K562 (cell line): Measurements from ENCODE around the gene ABCC10. TPM values are rescaled to one million over a fixed set of nuclear protein-coding genes. Genes with fewer than 3 reads are reported as not detected.
"Not testable (repeated sequence)": the region's sequence is repeated elsewhere in the genome, so short reads cannot be mapped to it uniquely, and the experiment has no call there.

ENCODE experiments used
- ATAC-seq: fragments of 200-7000 bp; cut with Tn5 transposase; 3 replicates; pipeline ENCODE4 v1.9.1; 2020; ENCODE audit warnings: moderate library complexity
- BruUV-seq: library from RNA; stranded (reverse); fragments of 400-500 nt; replicated peaks from 2 replicates; lab custom pipeline; 2021; lab: Mats Ljungman, UMichigan
- CTCF ChIA-PET: fragments of 300-600 bp; formaldehyde crosslinking; extraction: SDS; loops from one replicate; lab custom pipeline; 2021; ENCODE audit warnings: low intra/inter-chr PET ratio; lab: Yijun Ruan, JAX
- POLR2A ChIA-PET: fragments of 300-600, 350-650 bp; sonication (Branson Sonifier 250); formaldehyde crosslinking; extraction: SDS; loops from one replicate; lab custom pipeline; 2021; ENCODE audit warnings: antibody characterized with exemption, inconsistent platforms; lab: Yijun Ruan, JAX
- DNase-seq, 4 experiments: peaks; one replicate each; pipeline versions ENCODE4 v3.0.0 to v3.0.0-alpha.2; 2011 to 2018; ENCODE audit warnings: low spot score in 3 of 4, mixed read lengths in 3 of 4; ENCODE audit errors: extremely low read depth in 1 of 4
- FAIRE-seq: peaks from 2 replicates; lab custom pipeline; 2011; peaks lifted over from hg19 to GRCh38; lab: Jason Lieb, UNC
- H2AFZ ChIP-seq: 2 replicates; pipeline ENCODE4 v1.6.0; 2011; ENCODE audit warnings: low read depth, low read length, control low read depth, inconsistent platforms
- H3K27ac ChIP-seq: fragments of 200-600 bp; 3 replicates; pipeline ENCODE4 v1.8.0; 2011; ENCODE audit warnings: low read depth, mild to moderate bottlenecking, control low read depth, inconsistent platforms, low read length, moderate library complexity, mixed read lengths; ENCODE audit errors: extremely low read depth
- H3K27me3 ChIP-seq, 2 experiments: fragments of 300-600 bp in 1 of 2; 2 replicates in 1 of 2; 3 replicates in 1 of 2; pipeline versions ENCODE4 v1.6.0 to v1.8.0; 2011; ENCODE audit warnings: inconsistent platforms in 2 of 2, low read length in 2 of 2, mild to moderate bottlenecking in 1 of 2, mixed read lengths in 1 of 2, moderate library complexity in 1 of 2; ENCODE audit not compliant: control insufficient read depth in 2 of 2, insufficient read depth in 2 of 2
- H3K36me3 ChIP-seq: fragments of 300-600 bp; 3 replicates; pipeline ENCODE4 v1.8.0; 2011; ENCODE audit warnings: mild to moderate bottlenecking, low read length, inconsistent platforms; ENCODE audit not compliant: control insufficient read depth, insufficient read depth
- H3K4me1 ChIP-seq, 2 experiments: fragments of 200-600 bp in 1 of 2; replicated peaks in 1 of 2; 2 replicates in 1 of 2; 3 replicates in 1 of 2; pipeline versions ENCODE4 v1.5.1 to v1.8.0; 2011; ENCODE audit warnings: inconsistent platforms in 2 of 2, low read length in 2 of 2, mild to moderate bottlenecking in 1 of 2, mixed read lengths in 1 of 2, moderate library complexity in 1 of 2; ENCODE audit not compliant: control insufficient read depth in 2 of 2, insufficient read depth in 2 of 2
- H3K4me2 ChIP-seq: 2 replicates; pipeline ENCODE4 v1.6.1; 2011; ENCODE audit warnings: low read length, control low read depth, inconsistent platforms, mixed read lengths; ENCODE audit not compliant: insufficient read depth
- H3K4me3 ChIP-seq: fragments of 200-600 bp; sonication (generic), shearing (Covaris generic); 2 replicates; pipeline ENCODE4 v1.5.1; 2016; ENCODE audit warnings: control low read depth, inconsistent platforms
- H3K79me2 ChIP-seq: fragments of 200-600 bp; 3 replicates; pipeline ENCODE4 v1.8.0; 2011; ENCODE audit warnings: low read length, inconsistent platforms; ENCODE audit not compliant: control insufficient read depth, insufficient read depth
- H3K9ac ChIP-seq, 2 experiments: 2 replicates each; pipeline versions ENCODE4 v1.6.0 to v1.6.1; 2011; ENCODE audit warnings: low read depth in 2 of 2, low read length in 2 of 2, control low read depth in 1 of 2, inconsistent platforms in 1 of 2, mild to moderate bottlenecking in 1 of 2, mixed read lengths in 1 of 2; ENCODE audit not compliant: insufficient read depth in 1 of 2
- H3K9me1 ChIP-seq: one replicate; pipeline ENCODE4 v1.6.0; 2011; ENCODE audit warnings: inconsistent platforms, mild to moderate bottlenecking, low read length, moderate library complexity; ENCODE audit not compliant: control insufficient read depth, insufficient read depth
- H3K9me3 ChIP-seq: replicated peaks from 2 replicates; pipeline ENCODE4 v1.5.1; 2011; ENCODE audit warnings: low read depth, low read length, inconsistent platforms; ENCODE audit not compliant: control insufficient read depth, insufficient read depth
- H4K20me1 ChIP-seq: replicated peaks from 2 replicates; pipeline ENCODE4 v1.6.1; 2011; ENCODE audit warnings: low read length, inconsistent platforms, mixed read lengths; ENCODE audit not compliant: control insufficient read depth, insufficient read depth
- C11orf30 ChIP-seq: fragments of 450-650 bp; IDR thresholded peaks from 2 replicates; pipeline ENCODE4 v1.6.1; 2016; ENCODE audit warnings: low read depth, mild to moderate bottlenecking
- CBFA2T2 ChIP-seq: fragments of 450-650 bp; conservative IDR thresholded peaks from 2 replicates; pipeline ENCODE4 v1.6.1; 2017; ENCODE audit warnings: mild to moderate bottlenecking
- CXXC5 ChIP-seq: fragments of 250-450 bp; sonication (Bioruptor Pico); IDR thresholded peaks from 2 replicates; pipeline ENCODE4 v1.8.0; 2022; ENCODE audit warnings: inconsistent platforms, mild to moderate bottlenecking, moderate library complexity
- ETS1 ChIP-seq: conservative IDR thresholded peaks from 2 replicates; pipeline ENCODE4 v1.6.1; 2011; ENCODE audit warnings: low read depth, mild to moderate bottlenecking, low read length; ENCODE audit not compliant: control insufficient read depth
- LEF1 ChIP-seq: fragments of 450-650 bp; IDR thresholded peaks from 2 replicates; pipeline ENCODE4 v1.6.1; 2016; ENCODE audit warnings: mild to moderate bottlenecking
- MTA2 ChIP-seq: fragments of 450-650 bp; IDR thresholded peaks from 2 replicates; pipeline ENCODE4 v1.6.1; 2016; ENCODE audit warnings: low read depth
- NR2F6 ChIP-seq: fragments of 450-650 bp; formaldehyde crosslinking; IDR thresholded peaks from 2 replicates; pipeline ENCODE4 v1.4.0; 2020; ENCODE audit warnings: mild to moderate bottlenecking
- NRF1 ChIP-seq, 2 experiments: fragments of 450-650 bp; IDR thresholded peaks in 1 of 2; conservative IDR thresholded peaks in 1 of 2; 2 replicates each; pipeline ENCODE4 v1.6.1; 2014; ENCODE audit warnings: mild to moderate bottlenecking in 2 of 2
- PHF21A ChIP-seq: fragments of 450-650 bp; IDR thresholded peaks from 2 replicates; pipeline ENCODE4 v1.6.1; 2017; ENCODE audit warnings: low read depth, borderline replicate concordance
- SMARCA5 ChIP-seq: fragments of 450-650 bp; IDR thresholded peaks from 2 replicates; pipeline ENCODE4 v1.6.1; 2016
- TBL1XR1 ChIP-seq, 2 experiments: IDR thresholded peaks; 2 replicates each; pipeline ENCODE4 v1.6.1; 2012; ENCODE audit warnings: improper control_type of control experiment in 2 of 2, low read length in 2 of 2, mild to moderate bottlenecking in 1 of 2
- TEAD4 ChIP-seq, 2 experiments: sonication (generic) in 1 of 2; formaldehyde crosslinking in 1 of 2; IDR thresholded peaks; 2 replicates each; pipeline versions ENCODE4 v1.6.1 to v1.8.0; 2012 to 2022; ENCODE audit warnings: borderline replicate concordance in 1 of 2, inconsistent platforms in 1 of 2, low read length in 1 of 2, mild to moderate bottlenecking in 1 of 2, missing genetic modification reagents in 1 of 2
- WGBS: fragments of 100-300 bp; shearing (Covaris generic); methylation state at CpG from one replicate; pipeline ENCODE4 v1.1.6; 2016; ENCODE audit warnings: low coverage, mixed read lengths; ENCODE audit not compliant: insufficient coverage; ENCODE audit errors: missing lambda C conversion rate; 5-methylcytosine and 5-hydroxymethylcytosine counted together
- in situ Hi-C: fragments of 300-500 bp; cut with MboI; formaldehyde crosslinking; loops from 4 replicates; pipeline ENCODE4 v1.15.0; 2018; ENCODE audit warnings: inconsistent platforms, mixed read lengths
- intact Hi-C: fragments of 100-400 bp; cut with micrococcal nuclease; formaldehyde crosslinking; loops from 2 replicates; pipeline ENCODE4 v1.14.2; 2022
- polyA plus RNA-seq, 8 experiments: library from polyadenylated mRNA; depleted of rRNA in 4 of 8; stranded (reverse) in 5 of 8; unstranded in 3 of 8; fragments of >200 nt; fragmentation: Nextera tagmentation in 2 of 8; fragmentation: Illumina TruSeq in 1 of 8; extraction: Ambion mirVana in 2 of 8; extraction: Trizol in 1 of 8; gene quantifications; 2 replicates each; pipeline versions ENCODE4 v1.2.1 to v1.2.3, GENCODE V29; 2011 to 2014; ENCODE audit warnings: inconsistent platforms in 1 of 8, missing spikeins in 1 of 8
- total RNA-seq, 7 experiments: library from RNA; depleted of rRNA in 6 of 7; stranded (reverse); fragments of >200 nt in 6 of 7; fragmentation: Illumina TruSeq in 2 of 7; extraction: Trizol in 2 of 7; gene quantifications; 2 replicates each; pipeline versions ENCODE4 v1.2.1 to v1.2.3, GENCODE V29; 2011 to 2021; ENCODE audit warnings: low replicate concordance in 1 of 7

Gene ABCC10
- total and polyA plus RNA-seq, 9 of the 15 experiments (the other 6 are each of a cell fraction or from before 2014, with no cell fraction given) = 2.4 to 29.1 (median 13.7) TPM

- H3K36me3 ChIP-seq; in situ Hi-C loops; H3K9me1 ChIP-seq; H3K9me3 ChIP-seq; H3K27ac ChIP-seq; H3K4me3 ChIP-seq; H4K20me1 ChIP-seq; intact Hi-C loops; H3K79me2 ChIP-seq; BruUV-seq; TF ChIP-seq TEAD4 (CRISPR knock-in tag; IDR thresholded peaks at IDR 0.05; ENCODE audit: borderline replicate concordance): not testable (repeated sequence)
- H2AFZ ChIP-seq = peak overlapping the region; percentile 52
- FAIRE-seq (peak; percentile 65), ATAC-seq (peak; percentile 53), DNase-seq (peak; percentile 38 to 57 (median 46))
- ChIA-PET CTCF (interaction anchor here (0.7 kb wide), 1 partner anchor 761 kb away, joined by 3 read pairs; no protein-coding TSS in a partner anchor), POLR2A (interaction anchor here (1.0 to 3.0 kb wide), 5 partner anchors 8 to 506 kb away, joined by 3 to 18 read pairs (median 9); no protein-coding TSS in a partner anchor)
- H3K27me3 ChIP-seq = peaks cover 2 to 12% of the 10 kb centered on the region in 2 experiments; a peak in 4 of 5 replicates
- H3K4me1 ChIP-seq = peaks cover 12 to 28% of the 10 kb centered on the region in 2 experiments
- H3K4me2 ChIP-seq = peak overlapping the region; percentile 55
- H3K9ac ChIP-seq = peak overlapping the region in 1 of 2 experiments; percentile 76; a peak in 1 of 4 replicates
- WGBS = 5% methylated on average over 10 of the region's 10 CpGs
- 0 out of 2 replicates have a peak, but pooled peaks have one; percentile 25 for TF ChIP-seq ETS1
- 0 out of 2 replicates have a peak, but pooled peaks have one; percentile 24 for TF ChIP-seq PHF21A
- TF ChIP-seq CBFA2T2 = peak; percentile 54; the same call in 1 of the 2 replicates
- TF ChIP-seq LEF1 = peak; percentile 34; the same call in 1 of the 2 replicates
- TF ChIP-seq MTA2 = peak; percentile 43
- TF ChIP-seq SMARCA5 = 0 out of 2 replicates have a peak, but pooled peaks have one; percentile 69
- TF ChIP-seq NR2F6 (CRISPR knock-in tag) = peak; percentile 71; the same call in 1 of the 2 replicates
- peak; percentile 71 for TF ChIP-seq TEAD4 (IDR thresholded peaks at IDR 0.05; ENCODE audit: low read length)
- peak; percentile 89 for TF ChIP-seq C11orf30
- peak; percentile 21 to 26; a peak in 2 of 4 replicates for TF ChIP-seq NRF1 (conservative IDR thresholded peaks at IDR 0.05 in 1 of 2, IDR thresholded peaks at IDR 0.05 in 1 of 2)
- TF ChIP-seq TBL1XR1 (IDR thresholded peaks at IDR 0.05; ENCODE audit: low read length in 2 of 2) = peak in 1 of 2 experiments; percentile 53; a peak in 1 of 4 replicates
- TF ChIP-seq CXXC5 (CRISPR knock-in tag) = peak; percentile 19; the same call in 1 of the 2 replicates
Measured at GRCh38 chr6:43390753-43391439, 36.4 kb upstream of the ABCC10 start.
